ENCODE measurements around the gene FAM219A.

GRCh38 chr9:34501889-34502425 is 43.6 kb upstream of the FAM219A start:
- TF ChIP-seq GRHL2 (CRISPR knock-in tag; IDR thresholded peaks at IDR 0.05; ENCODE audit: insufficient replicate concordance, severe bottlenecking) (no peak), USF2 (CRISPR knock-in tag; IDR thresholded peaks at IDR 0.05) (no peak), JUN (CRISPR knock-in tag; IDR thresholded peaks at IDR 0.05) (no peak), IRF2 (CRISPR knock-in tag; IDR thresholded peaks at IDR 0.05; ENCODE audit: borderline replicate concordance, low read depth) (no peak), CTCF (IDR thresholded peaks at IDR 0.05) (no peak), NR1H2 (CRISPR knock-in tag; IDR thresholded peaks at IDR 0.05) (no peak), FOXP1 (CRISPR knock-in tag; IDR thresholded peaks at IDR 0.05; ENCODE audit: borderline replicate concordance) (no peak), MLX (CRISPR knock-in tag; IDR thresholded peaks at IDR 0.05) (no peak), RELA (CRISPR knock-in tag; IDR thresholded peaks at IDR 0.05; ENCODE audit: borderline replicate concordance) (no peak), CREB1 (CRISPR knock-in tag; IDR thresholded peaks at IDR 0.05) (no peak), ESRRA (CRISPR knock-in tag; IDR thresholded peaks at IDR 0.05; ENCODE audit: borderline replicate concordance) (no peak), E2F1 (CRISPR knock-in tag; IDR thresholded peaks at IDR 0.05) (no peak), ATF3 (CRISPR knock-in tag; conservative IDR thresholded peaks at IDR 0.05) (no peak)
